HepG2 (cell line): ENCODE data around the gene ALPL. TPM values are rescaled to one million over a fixed set of nuclear protein-coding genes. Genes with fewer than 3 reads are reported as not detected.

Experiments used
- AFF4 ChIP-seq: sonication (generic); formaldehyde crosslinking; IDR thresholded peaks from 2 replicates; pipeline ENCODE4 v1.4.0; 2020; ENCODE audit warnings: missing genetic modification reagents
- EED ChIP-seq: sonication (generic); formaldehyde crosslinking; IDR thresholded peaks from 2 replicates; pipeline ENCODE4 v1.5.0; 2020; ENCODE audit warnings: mild to moderate bottlenecking, missing genetic modification reagents
- FOXJ3 ChIP-seq: sonication (generic); formaldehyde crosslinking; IDR thresholded peaks from 2 replicates; pipeline ENCODE4 v1.4.0; 2020; ENCODE audit warnings: missing genetic modification reagents, mild to moderate bottlenecking, borderline replicate concordance
- GABPA ChIP-seq, 2 experiments: IDR thresholded peaks; 2 replicates each; pipeline ENCODE4 v1.6.1; 2011 to 2016; ENCODE audit warnings: low read depth in 2 of 2, low read length in 1 of 2, missing biosample characterization in 1 of 2, missing genetic modification characterization in 1 of 2
- MYC ChIP-seq: sonication (generic); formaldehyde crosslinking; IDR thresholded peaks from 2 replicates; pipeline ENCODE4 v1.9.0; 2021; ENCODE audit warnings: missing genetic modification reagents, borderline replicate concordance
- ZFY ChIP-seq: sonication (generic); formaldehyde crosslinking; IDR thresholded peaks from 2 replicates; pipeline ENCODE4 v1.4.0; 2020; ENCODE audit warnings: missing genetic modification reagents
- ZNF232 ChIP-seq: sonication (generic); formaldehyde crosslinking; IDR thresholded peaks from 2 replicates; pipeline ENCODE4 v1.4.0; 2020; ENCODE audit warnings: missing genetic modification reagents, borderline replicate concordance
- ZNF333 ChIP-seq: sonication (generic); formaldehyde crosslinking; IDR thresholded peaks from 2 replicates; pipeline ENCODE4 v1.4.0; 2020; ENCODE audit warnings: mild to moderate bottlenecking, missing genetic modification reagents, borderline replicate concordance
- ZNF432 ChIP-seq: sonication (generic); formaldehyde crosslinking; IDR thresholded peaks from 2 replicates; pipeline ENCODE4 v1.5.0; 2020; ENCODE audit warnings: missing genetic modification reagents, mild to moderate bottlenecking, borderline replicate concordance
- ZNF646 ChIP-seq: sonication (generic); formaldehyde crosslinking; IDR thresholded peaks from 2 replicates; pipeline ENCODE4 v1.9.0; 2021; ENCODE audit warnings: mild to moderate bottlenecking, missing genetic modification reagents
- ZNF713 ChIP-seq: sonication (generic); formaldehyde crosslinking; IDR thresholded peaks from 2 replicates; pipeline ENCODE4 v1.4.0; 2020; ENCODE audit warnings: mild to moderate bottlenecking, missing genetic modification reagents
- polyA plus RNA-seq, 8 experiments: library from polyadenylated mRNA; depleted of rRNA in 3 of 8; stranded (reverse) in 7 of 8; unstranded in 1 of 8; fragments of >200 nt; fragmentation: Illumina TruSeq in 4 of 8; extraction: Trizol in 4 of 8; gene quantifications; 2 replicates each; pipeline versions ENCODE4 v1.2.1 to v1.2.3, GENCODE V29; 2011 to 2016; ENCODE audit warnings: low read depth in 4 of 8, missing spikeins in 1 of 8, mixed read lengths in 1 of 8; ENCODE audit not compliant: insufficient read depth in 1 of 8
- total RNA-seq, 5 experiments: library from RNA; depleted of rRNA; stranded (reverse); fragments of >200 nt; fragmentation: Illumina TruSeq; extraction: Trizol; gene quantifications; 2 replicates each; pipeline ENCODE4 v1.2.3, GENCODE V29; 2016; ENCODE audit warnings: low read depth in 1 of 5

Gene ALPL
- total and polyA plus RNA-seq, 2 of the 13 experiments (the other 11 are each of a cell fraction or from before 2014, with no cell fraction given) = 0.12 TPM; not detected in 1

GRCh38 chr1:21623410-21623961 is 114.3 kb downstream of the ALPL start (continued):
- TF ChIP-seq ZNF713 (CRISPR knock-in tag) = no peak
- TF ChIP-seq ZFY (CRISPR knock-in tag) = peak; percentile 72; the same call in 1 of the 2 replicates
- TF ChIP-seq GABPA (IDR thresholded peaks at IDR 0.05; ENCODE audit: low read depth, low read length) = no peak
- TF ChIP-seq GABPA (CRISPR knock-in tag; IDR thresholded peaks at IDR 0.05; ENCODE audit: low read depth) = peak; percentile 71
- no peak for TF ChIP-seq ZNF232
- no peak for TF ChIP-seq ZNF432 (CRISPR knock-in tag)
- TF ChIP-seq AFF4 (CRISPR knock-in tag) = no peak
- TF ChIP-seq ZNF646 (CRISPR knock-in tag) = no peak; the same call in 1 of the 2 replicates
- no peak for TF ChIP-seq EED (CRISPR knock-in tag)
- no peak for TF ChIP-seq ZNF333
- TF ChIP-seq MYC = peak; percentile 82; the same call in 1 of the 2 replicates
- TF ChIP-seq FOXJ3 = peak; percentile 24; the same call in 1 of the 2 replicates
